Fibroblast of lung (primary cell): Measurements from ENCODE around the gene MLKL. TPM values are rescaled to one million over a fixed set of nuclear protein-coding genes. Genes with fewer than 3 reads are reported as not detected.

Experiments
- DNase-seq, 2 donors: peaks; one replicate each; pipeline versions ENCODE4 v3.0.0 to v3.0.0-alpha.2; 2010; ENCODE audit warnings: low read depth in 2 of 2
- H2AFZ ChIP-seq: 2 replicates; pipeline ENCODE4 v1.5.1; 2012; ENCODE audit warnings: low read length, control low read depth, inconsistent platforms
- H3K27ac ChIP-seq: 2 replicates; pipeline ENCODE4 v1.5.1; 2011; ENCODE audit warnings: low read length, control low read depth; ENCODE audit not compliant: insufficient read depth
- H3K27me3 ChIP-seq: 2 replicates; pipeline ENCODE4 v1.5.1; 2011; ENCODE audit warnings: mild to moderate bottlenecking, low read length; ENCODE audit not compliant: control insufficient read depth, insufficient read depth
- H3K36me3 ChIP-seq: 2 replicates; pipeline ENCODE4 v1.5.1; 2011; ENCODE audit warnings: low read length; ENCODE audit not compliant: control insufficient read depth, insufficient read depth
- H3K4me1 ChIP-seq: 2 replicates; pipeline ENCODE4 v1.5.1; 2011; ENCODE audit warnings: low read length; ENCODE audit not compliant: control insufficient read depth, insufficient read depth; ENCODE audit errors: extremely low read depth
- H3K4me2 ChIP-seq: 2 replicates; pipeline ENCODE4 v1.5.1; 2011; ENCODE audit warnings: low read length, control low read depth; ENCODE audit not compliant: insufficient read depth; ENCODE audit errors: extremely low read depth
- H3K4me3 ChIP-seq, 4 experiments: fragments of 200-600 bp in 1 of 4; sonication (generic) in 1 of 4; replicated peaks in 1 of 4; 2 replicates each; pipeline ENCODE4 v1.5.1; 2011 to 2016; ENCODE audit warnings: low read length in 4 of 4, low read depth in 3 of 4, mild to moderate bottlenecking in 3 of 4, control low read depth in 2 of 4, inconsistent platforms in 1 of 4, mixed read lengths in 1 of 4; ENCODE audit not compliant: insufficient read depth in 1 of 4; ENCODE audit errors: control extremely low read depth in 1 of 4
- H3K79me2 ChIP-seq: 2 replicates; pipeline ENCODE4 v1.5.1; 2012; ENCODE audit warnings: mild to moderate bottlenecking, low read length, inconsistent platforms; ENCODE audit not compliant: control insufficient read depth, insufficient read depth
- H3K9ac ChIP-seq: 2 replicates; pipeline ENCODE4 v1.5.1; 2011; ENCODE audit warnings: mild to moderate bottlenecking, low read length, control low read depth; ENCODE audit not compliant: insufficient read depth
- H3K9me3 ChIP-seq: 2 replicates; pipeline ENCODE4 v1.5.1; 2012; ENCODE audit warnings: low read depth, low read length; ENCODE audit not compliant: control insufficient read depth, insufficient read depth
- H4K20me1 ChIP-seq: 2 replicates; pipeline ENCODE4 v1.5.1; 2011; ENCODE audit warnings: low read length; ENCODE audit not compliant: control insufficient read depth, insufficient read depth; ENCODE audit errors: extremely low read depth
- CTCF ChIP-seq, 2 donors: IDR thresholded peaks in 1 of 2; conservative IDR thresholded peaks in 1 of 2; 1 replicate in 1 of 2; 2 replicates in 1 of 2; pipeline ENCODE4 v1.5.1; 2011 to 2012; ENCODE audit warnings: low read length in 2 of 2, control low read depth in 1 of 2, inconsistent platforms in 1 of 2, low read depth in 1 of 2, mild to moderate bottlenecking in 1 of 2
- EZH2 ChIP-seq: IDR thresholded peaks from 2 replicates; pipeline ENCODE4 v1.5.1; 2012; ENCODE audit warnings: low read length, control low read depth, mild to moderate bottlenecking; ENCODE audit errors: missing control alignments
- polyA plus RNA-seq, 2 donors: library from polyadenylated mRNA; depleted of rRNA in 1 of 2; stranded (reverse) in 1 of 2; unstranded in 1 of 2; fragments of >200 nt; gene quantifications; 2 replicates each; pipeline ENCODE4 v1.2.1, GENCODE V29; 2011 to 2012; ENCODE audit warnings: missing spikeins in 1 of 2
- total RNA-seq: library from RNA; depleted of rRNA; stranded (reverse); fragments of >200 nt; gene quantifications from 2 replicates; pipeline ENCODE4 v1.2.1, GENCODE V29; 2014

MLKL gene
- total and polyA plus RNA-seq, 2 donors (not counting 1 experiment from before 2014, with no cell fraction given): 4.8 to 5.8 TPM

GRCh38 chr16:74661064-74661463 lies 39.6 kb downstream of the MLKL start:
- H2AFZ ChIP-seq: no peak overlapping the region
- H3K79me2 ChIP-seq: peaks cover 91% of the 10 kb centered on the region
- H3K4me2 ChIP-seq: no peak overlapping the region
- DNase-seq: no peak
- H3K27ac ChIP-seq: no peak overlapping the region
- no peak overlapping the region for H3K4me3 ChIP-seq
- H3K9me3 ChIP-seq: no peaks in the 10 kb centered on the region
- H3K36me3 ChIP-seq: peaks cover 16% of the 10 kb centered on the region
- H4K20me1 ChIP-seq: no peaks in the 10 kb centered on the region
- no peak overlapping the region for H3K9ac ChIP-seq
- H3K4me1 ChIP-seq: no peaks in the 10 kb centered on the region
- H3K27me3 ChIP-seq: no peaks in the 10 kb centered on the region
- TF ChIP-seq CTCF (conservative IDR thresholded peaks at IDR 0.05 in 1 of 2, IDR thresholded peaks at IDR 0.05 in 1 of 2; ENCODE audit: low read depth in 1 of 2, low read length in 2 of 2): no peak
- no peak for TF ChIP-seq EZH2

GRCh38 chr16:74660383-74660782 lies 40.3 kb downstream of the MLKL start:
- Histone ChIP-seq H3K4me1 (no peaks in the 10 kb centered on the region), H3K4me3 (no peak overlapping the region), H3K79me2 (peaks cover 91% of the 10 kb centered on the region), H4K20me1 (no peaks in the 10 kb centered on the region), H2AFZ (no peak overlapping the region), H3K27me3 (no peaks in the 10 kb centered on the region), H3K4me2 (no peak overlapping the region), H3K36me3 (peaks cover 16% of the 10 kb centered on the region), H3K9ac (no peak overlapping the region), H3K27ac (no peak overlapping the region), H3K9me3 (no peaks in the 10 kb centered on the region)
- TF ChIP-seq CTCF (conservative IDR thresholded peaks at IDR 0.05 in 1 of 2, IDR thresholded peaks at IDR 0.05 in 1 of 2; ENCODE audit: low read depth in 1 of 2, low read length in 2 of 2) (no peak), EZH2 (no peak)
- DNase-seq: no peak

- H4K20me1 ChIP-seq: no peaks in the 10 kb centered on the region
- no peak overlapping the region for H3K9ac ChIP-seq
- no peak for DNase-seq
- TF ChIP-seq EZH2 (no peak), CTCF (conservative IDR thresholded peaks at IDR 0.05 in 1 of 2, IDR thresholded peaks at IDR 0.05 in 1 of 2; ENCODE audit: low read depth in 1 of 2, low read length in 2 of 2) (no peak)
- no peaks in the 10 kb centered on the region for H3K27me3 ChIP-seq
- H3K79me2 ChIP-seq: peaks cover 88% of the 10 kb centered on the region
- H3K4me2 ChIP-seq: no peak overlapping the region
- no peak overlapping the region for H2AFZ ChIP-seq
- no peak overlapping the region for H3K4me3 ChIP-seq
- peaks cover 12% of the 10 kb centered on the region for H3K36me3 ChIP-seq
- no peaks in the 10 kb centered on the region for H3K4me1 ChIP-seq
- no peaks in the 10 kb centered on the region for H3K9me3 ChIP-seq
- no peak overlapping the region for H3K27ac ChIP-seq
Observed at GRCh38 chr16:74659041-74659440, 41.6 kb downstream of the MLKL start.
